CD4-positive, alpha-beta T cell treated with Interleukin-21 for 1 hour (primary cell): Measurements from ENCODE around the gene WDR12.
A peak's percentile ranks its signal among the peaks of the same experiment; 100 is the strongest.
"Not testable (repeated sequence)": the region's sequence is repeated elsewhere in the genome, so short reads cannot be mapped to it uniquely, and the experiment has no call there.

Experiments
- DNase-seq: peaks from one replicate; pipeline ENCODE4 v3.0.0-alpha.2; 2020

The WDR12 gene

DNA sequence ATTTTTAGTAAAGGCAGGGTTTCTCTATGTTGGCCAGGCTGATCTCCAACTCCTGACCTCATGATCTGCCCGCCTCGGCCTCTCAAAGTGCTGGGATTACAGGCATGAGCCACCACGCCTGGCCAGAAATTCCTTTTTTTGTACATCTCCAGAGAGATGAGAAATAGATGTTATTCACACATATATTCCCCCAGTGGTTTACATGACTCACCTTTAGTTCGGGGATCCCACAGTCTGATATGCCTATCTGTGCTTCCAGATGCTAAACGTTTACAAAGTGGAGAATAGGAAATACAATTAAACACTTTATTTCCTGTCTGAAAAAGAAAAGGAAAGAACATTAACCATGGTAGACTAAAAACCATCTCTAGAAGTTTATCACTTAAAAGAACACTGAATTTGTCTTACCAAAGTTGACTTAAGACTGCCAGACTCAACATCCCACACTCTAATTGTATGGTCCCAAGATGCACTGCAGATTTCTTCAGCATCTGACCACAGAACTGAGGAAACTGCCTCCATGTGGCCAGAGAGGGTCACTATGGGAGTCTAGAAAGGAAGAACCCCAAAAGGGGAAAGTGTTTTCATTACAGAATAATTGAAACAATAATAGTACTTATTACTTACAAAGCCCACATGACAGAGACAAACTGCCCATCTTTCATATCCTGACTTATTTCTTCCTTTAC is 27.3 kb downstream of the WDR12 start:
- no peak for DNase-seq

DNA sequence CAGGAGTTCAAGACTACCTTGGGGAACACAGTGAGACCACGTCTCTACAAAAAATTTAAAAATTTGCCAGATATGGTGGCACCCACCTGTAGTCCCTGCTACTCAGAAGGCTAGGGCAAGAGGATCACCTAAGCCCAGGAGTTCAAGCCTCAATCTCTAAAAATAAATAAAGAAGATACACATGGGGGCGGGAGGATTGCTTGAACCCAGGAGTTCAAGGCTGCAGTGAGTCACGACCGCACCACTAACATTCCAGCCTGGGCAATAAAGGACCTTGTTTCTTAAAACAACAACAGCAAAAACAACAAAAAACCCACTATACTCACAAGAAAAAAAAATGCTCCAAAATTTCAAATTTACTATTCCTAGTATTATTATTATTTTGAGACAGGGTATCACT is 29.9 kb downstream of the WDR12 start:
- no peak for DNase-seq

DNA sequence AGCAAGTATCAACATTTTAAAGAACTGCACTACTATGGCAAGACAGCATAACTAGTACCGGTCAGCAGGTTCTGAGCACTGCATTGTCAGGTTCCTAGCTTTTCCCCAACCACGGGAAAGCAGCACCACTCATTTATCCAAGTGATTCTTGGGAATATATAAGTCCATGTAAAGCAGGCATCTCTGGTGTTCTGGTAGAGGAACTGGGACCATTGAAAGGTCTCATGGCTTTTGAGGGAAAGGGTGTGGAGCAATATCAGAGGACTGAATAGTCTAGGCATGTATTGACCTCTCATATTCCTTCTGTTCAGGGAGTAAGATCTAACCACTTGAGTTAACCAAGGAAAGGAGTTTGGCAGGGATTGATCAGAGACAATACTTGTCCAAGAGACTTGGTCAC is 33.8 kb downstream of the WDR12 start:
- DNase-seq: no peak

DNA sequence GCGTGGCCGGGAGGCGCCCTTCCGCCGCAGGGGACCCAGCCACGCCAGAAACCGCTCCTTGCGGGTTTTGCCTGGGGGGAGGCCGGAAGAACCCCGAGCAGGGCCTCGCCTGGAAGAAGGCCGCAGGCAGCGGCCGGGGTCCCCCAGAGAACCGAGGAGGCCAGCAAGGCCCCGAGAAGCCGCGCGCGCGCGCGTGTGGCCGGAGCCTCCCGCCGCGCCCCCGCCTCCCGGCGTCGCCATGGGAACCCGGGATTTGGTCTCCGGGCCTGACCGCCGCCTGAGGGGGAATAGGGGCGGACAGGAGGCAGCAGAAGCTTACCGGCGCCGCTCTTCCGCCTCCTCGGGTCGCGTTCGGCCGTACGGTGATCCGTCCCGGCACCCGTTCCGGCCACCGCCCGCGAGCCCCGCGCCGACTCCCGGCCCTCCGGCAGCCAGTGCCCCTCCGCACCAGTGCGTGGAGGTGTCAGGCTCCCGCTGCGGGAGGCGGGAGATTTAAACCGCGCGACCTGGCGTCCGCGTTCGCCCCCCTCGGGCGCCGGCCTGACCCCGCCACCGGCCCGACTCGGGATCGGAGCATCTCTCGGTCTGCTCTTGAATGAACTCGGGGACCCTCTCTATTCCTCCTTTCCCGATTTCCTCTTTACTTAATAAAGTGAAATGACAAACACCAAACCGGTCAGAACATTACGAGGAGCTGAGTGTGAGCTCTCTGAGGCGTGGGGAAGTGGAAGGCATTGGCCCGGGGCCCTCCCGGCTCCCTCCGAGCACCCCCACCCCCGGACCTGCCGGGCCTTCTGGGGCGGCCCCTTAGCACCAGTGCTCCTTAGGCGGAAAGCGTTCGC is 40.0 kb downstream of the WDR12 start, which contains the start of gene ICA1L:
Gene ICA1L (minus strand): TSS at position 467 of the 842 bp plus-strand sequence. CDS start 42,757 bp downstream, outside the sequence.
- DNase-seq: peak; percentile 54

DNA sequence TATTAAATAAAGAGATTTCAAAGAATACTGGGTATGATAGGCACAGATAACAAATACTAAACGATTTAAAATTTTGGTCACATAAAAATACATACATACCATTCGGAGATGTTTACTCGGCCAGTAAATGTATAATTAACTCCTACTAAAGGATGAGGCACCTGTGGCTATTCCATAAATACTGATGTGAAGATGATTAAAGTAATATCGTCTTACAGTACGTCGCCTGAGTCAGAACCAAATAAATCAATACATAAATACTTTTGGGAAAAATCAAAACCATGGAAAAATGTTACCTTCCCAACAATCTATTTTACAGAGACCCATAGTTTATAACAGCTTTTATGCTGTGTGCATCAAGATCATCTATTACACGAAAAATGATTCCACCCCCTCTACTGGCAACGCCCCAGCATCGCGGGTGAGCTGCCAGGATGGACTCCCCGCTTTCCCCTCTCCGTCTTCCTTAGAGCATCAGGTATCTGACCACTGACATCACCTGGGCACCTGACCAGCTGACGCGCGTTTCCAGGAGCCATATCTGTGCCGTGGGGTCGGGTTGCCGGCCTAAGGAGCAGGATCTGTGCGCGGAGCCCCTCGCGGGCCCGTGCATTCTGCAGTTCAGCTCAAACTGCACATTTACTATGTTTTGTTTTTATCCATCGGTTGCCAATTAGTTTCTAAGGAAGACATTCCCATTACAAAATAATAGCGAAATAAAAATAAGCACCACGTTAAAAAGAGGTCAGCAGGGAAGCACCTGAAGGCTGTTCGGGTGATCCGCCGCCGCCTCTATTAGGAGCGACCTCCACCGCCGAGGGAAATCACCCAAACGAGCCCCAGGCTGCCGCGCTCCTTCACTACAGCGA is 40.8 kb downstream of the WDR12 start:
- DNase-seq: peak; percentile 63

DNA sequence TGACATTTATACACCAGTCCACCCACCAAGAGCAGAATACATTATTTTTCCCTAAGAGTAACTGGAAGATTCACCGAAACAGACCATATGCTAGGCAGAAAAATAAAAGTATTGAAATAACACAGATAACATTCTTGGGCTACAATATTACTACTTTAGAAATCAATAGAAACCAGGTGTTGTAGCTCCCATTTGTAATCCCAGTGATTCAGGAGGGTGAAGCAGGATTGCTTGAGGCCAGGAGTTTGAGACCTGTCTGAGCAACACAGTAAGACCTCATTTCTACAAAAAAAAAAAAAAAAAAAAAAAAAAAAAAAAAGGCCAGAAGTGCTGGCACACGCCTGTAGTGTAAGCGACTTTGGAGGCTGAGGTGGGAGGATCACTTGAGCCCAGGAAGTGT is 49.5 kb downstream of the WDR12 start:
- no peak for DNase-seq

DNA sequence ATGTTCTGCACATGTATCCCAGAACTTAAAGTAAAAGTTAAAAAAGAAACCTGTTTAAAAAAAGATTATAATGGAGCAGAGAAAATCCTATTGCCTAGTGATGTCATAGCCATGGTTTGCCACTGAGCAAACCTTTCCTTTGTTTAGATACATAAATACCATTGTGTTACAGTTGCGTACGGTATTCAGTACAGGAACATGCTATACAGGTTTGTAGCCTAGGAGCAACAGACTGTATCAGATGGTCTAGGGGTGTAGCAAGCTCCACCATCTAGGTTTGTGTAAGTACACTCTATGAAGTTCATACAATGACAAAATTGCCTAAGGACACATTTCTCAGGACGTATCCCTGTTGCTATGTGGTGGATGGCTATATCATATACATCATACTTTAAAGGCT is 52.9 kb downstream of the WDR12 start:
- DNase-seq: no peak

DNA sequence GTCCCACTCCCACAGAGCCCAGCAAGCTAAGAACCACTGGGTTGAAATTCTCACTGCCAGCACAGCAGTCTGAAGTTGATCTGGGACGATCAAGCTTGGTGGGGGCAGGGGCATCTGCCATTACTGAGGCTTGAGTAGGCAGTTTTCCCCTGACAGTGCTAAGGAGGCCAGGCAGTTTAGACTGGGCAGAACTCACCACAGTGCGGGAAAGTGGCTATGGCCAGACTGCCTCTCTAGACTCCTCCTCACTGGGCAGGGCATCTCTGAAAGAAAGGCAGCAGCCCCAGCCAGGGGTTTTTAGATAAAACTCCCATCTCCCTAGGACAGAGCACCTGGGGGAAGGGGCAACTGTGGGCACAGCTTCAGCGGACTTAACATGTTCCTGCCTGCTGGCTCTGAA is 62.1 kb downstream of the WDR12 start:
- not testable (repeated sequence) for DNase-seq

DNA sequence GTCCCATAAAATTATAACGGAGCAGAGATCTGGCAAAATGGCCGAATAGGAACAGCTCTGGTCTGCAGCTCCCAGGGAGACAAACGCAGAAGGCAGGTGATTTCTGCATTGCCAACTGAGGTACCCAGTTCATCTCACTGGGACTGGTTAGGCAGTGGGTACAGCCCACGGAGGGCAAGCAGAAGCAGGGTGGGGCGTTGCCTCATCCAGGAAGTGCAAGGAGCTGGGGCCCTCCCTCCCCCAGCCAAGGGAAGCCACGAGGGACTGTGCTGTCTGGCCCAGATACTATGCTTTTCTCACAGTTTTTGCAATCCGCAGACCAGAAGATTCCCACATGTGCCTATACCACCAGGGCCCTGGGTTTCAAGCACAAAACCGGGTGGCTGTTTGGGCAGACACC is 62.7 kb downstream of the WDR12 start:
- no peak for DNase-seq

DNA sequence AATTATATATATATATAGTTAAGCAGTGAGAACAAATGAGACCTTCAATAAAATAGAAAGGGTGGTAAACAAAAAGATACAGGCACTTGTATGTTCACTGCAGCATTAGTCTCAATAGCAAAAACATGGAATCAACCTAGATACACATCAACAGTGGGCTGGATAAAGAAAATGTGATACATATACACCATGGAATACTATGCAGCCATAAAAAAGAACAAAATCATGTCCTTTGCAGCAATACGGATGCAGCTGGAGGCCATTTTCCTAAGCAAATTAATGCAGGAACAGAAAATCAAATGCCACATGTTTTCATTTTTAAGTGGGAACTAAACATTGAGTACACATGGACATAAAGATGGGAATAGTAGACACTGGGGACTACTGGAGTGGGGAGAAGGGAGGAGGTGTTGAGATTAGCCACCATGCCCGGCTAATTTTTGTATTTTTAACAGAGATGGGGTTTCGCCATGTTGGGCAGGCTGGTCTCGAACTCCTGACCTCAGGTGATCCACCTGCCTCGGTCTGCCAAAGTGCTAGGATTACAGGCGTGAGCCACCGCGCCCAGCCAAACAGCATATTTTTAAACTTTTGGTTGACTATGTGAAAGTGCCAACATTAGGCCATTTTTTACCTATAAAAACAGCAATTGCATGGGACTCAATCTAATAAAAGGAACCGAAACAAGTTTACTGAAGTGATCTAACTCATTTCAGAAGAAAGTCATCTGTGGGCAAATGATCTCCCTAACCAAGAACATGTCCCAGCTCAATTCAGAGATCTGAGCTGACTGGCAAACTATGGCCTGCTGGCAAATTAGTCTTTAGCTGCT is 63.6 kb downstream of the WDR12 start:
- DNase-seq: no peak

DNA sequence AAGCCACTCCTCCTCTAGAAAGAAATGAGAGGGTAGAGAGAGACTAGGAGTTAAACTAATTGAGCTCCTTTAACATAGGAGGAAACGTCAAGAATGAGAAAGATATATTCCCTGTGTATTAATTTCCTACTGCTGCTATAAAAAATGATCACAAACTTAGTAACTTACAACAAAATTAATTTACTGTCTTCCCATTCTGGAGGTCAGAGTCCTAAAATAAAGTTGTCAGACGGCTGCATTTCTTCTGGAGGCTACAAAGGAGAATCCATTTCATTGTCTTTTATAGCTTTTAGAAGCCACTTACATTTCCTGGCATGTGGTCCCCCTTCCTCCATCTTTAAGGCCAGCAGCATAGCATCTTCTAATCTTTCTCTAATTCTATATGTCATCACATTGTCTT is 66.8 kb downstream of the WDR12 start:
- no peak for DNase-seq

DNA sequence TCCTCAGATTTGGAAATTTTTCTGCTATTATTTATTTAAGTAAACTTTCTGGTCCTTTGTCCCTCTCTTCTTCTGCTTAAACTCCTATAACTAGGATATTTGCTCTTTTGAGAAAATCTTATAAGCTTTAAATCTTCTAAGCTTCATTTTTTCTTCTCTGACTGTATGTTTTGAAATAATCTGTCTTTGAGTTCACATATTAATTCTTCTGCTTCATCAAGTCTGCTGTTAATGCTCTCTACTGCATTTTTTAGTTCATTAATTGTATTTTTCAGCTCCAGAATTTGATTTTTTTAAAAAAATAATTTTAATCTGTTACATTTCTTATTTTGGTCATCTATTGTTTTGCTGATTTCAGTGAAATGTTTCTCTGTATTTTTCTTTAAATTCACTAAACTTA is 68.8 kb downstream of the WDR12 start:
- DNase-seq: no peak

DNA sequence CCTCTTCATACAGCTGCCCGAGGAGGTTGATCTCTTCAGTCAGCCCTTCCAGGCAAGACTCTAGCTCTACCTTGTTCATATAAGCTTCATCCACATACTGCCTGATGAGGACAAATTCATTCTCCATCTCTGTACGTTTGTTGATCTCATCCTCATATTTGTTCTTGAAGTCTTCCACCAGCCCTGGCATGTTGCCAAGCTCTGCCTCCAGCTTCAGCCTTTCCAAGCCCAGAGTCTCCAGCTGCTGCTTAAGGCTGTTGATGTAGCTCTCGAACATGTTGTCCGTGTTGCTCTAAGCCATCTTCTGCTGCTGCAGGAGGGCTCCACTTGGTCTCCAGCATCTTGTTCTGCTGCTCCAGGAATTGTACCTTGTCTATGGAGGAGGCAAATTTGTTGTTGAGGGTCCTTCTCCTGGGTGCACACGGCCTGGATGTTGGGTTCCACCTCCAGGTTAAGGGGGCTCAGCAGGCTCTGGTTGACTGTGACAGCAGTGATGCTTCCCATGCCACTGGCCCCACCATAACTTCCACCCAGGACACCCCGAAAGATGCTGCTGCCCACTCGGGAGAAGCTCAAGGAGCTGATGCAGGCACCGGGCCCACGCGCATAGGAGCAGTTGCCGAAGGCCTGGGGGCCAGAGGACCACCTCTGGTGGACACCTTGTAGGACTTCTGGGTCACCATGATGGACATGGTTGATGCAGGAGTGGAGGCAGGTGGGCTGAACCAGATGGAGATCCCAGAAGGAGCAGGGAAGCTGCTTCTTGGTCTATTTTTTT is 70.2 kb downstream of the WDR12 start:
- DNase-seq: no peak

DNA sequence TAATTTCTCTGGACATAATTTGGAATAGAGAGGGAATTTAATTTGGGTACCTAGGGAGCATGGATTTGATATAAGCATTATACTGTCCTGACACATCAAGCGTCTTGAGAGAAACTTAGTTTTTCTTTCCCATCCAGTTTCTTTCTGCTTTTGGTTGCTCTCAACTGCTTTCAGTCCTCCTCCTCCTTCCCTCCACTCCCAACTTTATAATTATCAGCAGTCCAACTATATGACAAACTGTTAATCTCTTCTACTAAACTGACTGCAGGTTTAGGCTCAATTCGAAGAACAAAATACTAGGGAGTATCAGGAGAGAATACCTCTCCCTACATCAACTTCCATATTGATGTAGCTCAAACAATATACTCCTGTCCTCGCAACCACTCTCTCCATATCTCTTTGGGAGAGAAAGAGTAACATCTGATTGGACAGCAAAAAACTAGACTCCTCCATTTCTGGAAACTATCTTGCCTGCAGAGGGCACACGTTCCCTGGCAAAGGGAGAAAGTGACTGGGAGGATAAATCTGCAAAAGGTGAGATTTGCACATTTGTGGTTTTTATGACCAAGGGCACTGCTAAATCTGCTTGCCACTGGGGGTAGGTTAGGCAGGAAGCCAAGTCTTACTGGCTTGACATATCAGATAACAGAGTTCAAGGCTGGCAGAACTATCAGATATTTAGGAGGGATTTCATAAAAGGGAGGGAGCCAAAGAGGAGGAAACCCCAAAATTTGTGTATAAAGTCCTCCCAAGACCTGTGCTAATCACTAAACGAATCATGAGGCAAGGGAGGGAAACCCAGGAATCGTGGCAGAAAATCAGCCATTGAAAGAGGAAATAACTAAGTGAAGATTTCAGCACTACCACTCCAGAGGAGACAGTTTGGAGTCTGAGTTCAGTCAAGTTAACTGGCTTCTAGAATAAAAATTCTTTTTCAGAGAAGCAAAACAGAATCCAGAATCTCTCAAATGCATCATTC is 79.9 kb downstream of the WDR12 start:
- DNase-seq: peak; percentile 62

DNA sequence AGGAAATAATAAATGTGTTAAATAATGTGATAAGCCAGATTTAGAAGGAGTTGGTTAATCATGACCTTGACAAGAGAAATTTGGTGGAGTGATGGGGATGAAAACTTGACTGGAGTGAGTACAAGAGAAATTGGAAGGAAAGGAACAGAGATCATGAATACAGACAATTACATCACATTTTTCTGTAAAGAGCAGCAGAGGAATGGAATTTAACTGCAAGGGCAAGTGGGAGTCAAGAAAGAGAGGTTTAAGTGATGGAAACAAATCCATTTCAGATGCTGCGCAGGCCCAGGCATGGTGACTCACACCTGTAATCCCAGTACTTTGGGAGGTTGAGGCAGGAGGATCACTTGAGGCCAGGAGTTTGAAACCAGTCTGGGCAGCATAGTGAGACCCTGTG is 86.6 kb downstream of the WDR12 start:
- DNase-seq: no peak
